Astrocyte (in vitro differentiated cells and primary cell): ENCODE measurements around the gene CAMKMT. TPM values are rescaled to one million over a fixed set of nuclear protein-coding genes. Genes with fewer than 3 reads are reported as not detected.

Experiments used
- DNase-seq: peaks from one replicate; pipeline ENCODE4 v3.0.0-alpha.2; 2010; ENCODE audit warnings: low read depth
- FAIRE-seq: peaks from 2 replicates; lab custom pipeline; 2011; peaks lifted over from hg19 to GRCh38; lab: Jason Lieb, UNC
- H2AFZ ChIP-seq: 2 replicates; pipeline ENCODE4 v1.6.0; 2012; ENCODE audit warnings: low read depth, low read length, inconsistent platforms
- H3K27ac ChIP-seq: 2 replicates; pipeline ENCODE4 v1.5.1; 2011; ENCODE audit warnings: low read depth, low read length, inconsistent platforms
- H3K27me3 ChIP-seq: 2 replicates; pipeline ENCODE4 v1.6.0; 2011; ENCODE audit warnings: low read length, inconsistent platforms; ENCODE audit not compliant: insufficient read depth
- H3K36me3 ChIP-seq: 2 replicates; pipeline ENCODE4 v1.5.1; 2011; ENCODE audit warnings: low read length, inconsistent platforms; ENCODE audit not compliant: insufficient read depth
- H3K4me1 ChIP-seq: 2 replicates; pipeline ENCODE4 v1.5.1; 2011; ENCODE audit warnings: low read length, inconsistent platforms; ENCODE audit not compliant: insufficient read depth
- H3K4me2 ChIP-seq: 2 replicates; pipeline ENCODE4 v1.6.0; 2012; ENCODE audit warnings: low read length, inconsistent platforms
- H3K4me3 ChIP-seq: 2 replicates; pipeline ENCODE4 v1.5.1; 2011; ENCODE audit warnings: low read depth, mild to moderate bottlenecking, low read length, inconsistent platforms; ENCODE audit not compliant: insufficient read depth
- H3K79me2 ChIP-seq: 2 replicates; pipeline ENCODE4 v1.6.0; 2012; ENCODE audit warnings: mild to moderate bottlenecking, low read length, inconsistent platforms; ENCODE audit not compliant: insufficient read depth
- H3K9ac ChIP-seq: 2 replicates; pipeline ENCODE4 v1.6.0; 2012; ENCODE audit warnings: mild to moderate bottlenecking, low read length, inconsistent platforms
- H3K9me3 ChIP-seq: 2 replicates; pipeline ENCODE4 v1.5.1; 2012; ENCODE audit warnings: low read depth, mild to moderate bottlenecking, low read length, inconsistent platforms; ENCODE audit not compliant: insufficient read depth
- H4K20me1 ChIP-seq: 2 replicates; pipeline ENCODE4 v1.6.0; 2012; ENCODE audit warnings: low read length, inconsistent platforms; ENCODE audit not compliant: insufficient read depth
- H3K27ac Mint-ChIP-seq: one replicate; pipeline ENCODE4 v1.8.0; 2021; ENCODE audit warnings: mild to moderate bottlenecking, mixed read lengths; ENCODE audit not compliant: unreplicated experiment
- H3K27me3 Mint-ChIP-seq: one replicate; pipeline ENCODE4 v1.8.0; 2021; ENCODE audit warnings: low read depth, mixed read lengths; ENCODE audit not compliant: unreplicated experiment
- H3K36me3 Mint-ChIP-seq: one replicate; pipeline ENCODE4 v1.8.0; 2021; ENCODE audit warnings: low read depth, mixed read lengths; ENCODE audit not compliant: unreplicated experiment
- H3K4me1 Mint-ChIP-seq: one replicate; pipeline ENCODE4 v1.8.0; 2021; ENCODE audit warnings: low read depth, mixed read lengths; ENCODE audit not compliant: unreplicated experiment
- H3K4me3 Mint-ChIP-seq: one replicate; pipeline ENCODE4 v1.8.0; 2021; ENCODE audit warnings: mild to moderate bottlenecking, moderate library complexity, mixed read lengths; ENCODE audit not compliant: unreplicated experiment
- H3K9me3 Mint-ChIP-seq: one replicate; pipeline ENCODE4 v1.8.0; 2021; ENCODE audit warnings: mild to moderate bottlenecking, mixed read lengths; ENCODE audit not compliant: unreplicated experiment
- CTCF ChIP-seq: IDR thresholded peaks from 2 replicates; pipeline ENCODE4 v1.5.1; 2011; ENCODE audit warnings: low read depth, mild to moderate bottlenecking, inconsistent platforms, low read length, moderate library complexity; ENCODE audit not compliant: insufficient read depth
- EZH2 ChIP-seq: IDR thresholded peaks from 2 replicates; pipeline ENCODE4 v1.6.1; 2012; ENCODE audit warnings: mild to moderate bottlenecking, low read length, inconsistent platforms; ENCODE audit not compliant: insufficient read depth
- total RNA-seq: library from RNA; stranded (reverse); gene quantifications from 2 replicates; pipeline ENCODE4 v1.2.1, GENCODE V29; 2021

The CAMKMT gene
- total RNA-seq, 1 donor from 2014 or later, result 9.3 TPM

DNA sequence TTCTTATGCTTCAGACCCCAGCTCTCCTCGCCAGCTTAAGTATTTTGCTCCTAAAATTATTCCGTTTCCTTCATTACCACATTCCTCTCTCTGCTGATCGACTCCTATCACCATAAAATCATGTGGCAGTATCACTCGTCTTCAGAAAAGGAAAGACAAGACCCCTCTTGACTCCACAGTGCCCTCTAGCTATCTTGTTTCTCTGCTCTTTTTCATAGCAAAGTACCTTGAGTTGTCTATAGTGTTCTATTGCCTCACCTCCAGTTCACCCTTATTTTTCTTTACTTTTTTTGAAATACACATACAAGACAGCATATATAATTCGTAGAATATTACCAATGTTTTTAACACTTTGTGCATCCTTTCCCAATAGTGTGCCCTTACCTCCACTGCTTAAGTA, 306.6 kb downstream of the CAMKMT start:
- no peak overlapping the region for H3K27ac Mint-ChIP-seq
- FAIRE-seq, result no peak
- H3K9ac ChIP-seq, result no peak overlapping the region
- H4K20me1 ChIP-seq, result no peaks in the 10 kb centered on the region
- no peaks in the 10 kb centered on the region for H3K27me3 ChIP-seq
- H3K9me3 ChIP-seq, result no peaks in the 10 kb centered on the region
- no peak overlapping the region for H3K4me3 Mint-ChIP-seq
- no peaks in the 10 kb centered on the region for H3K79me2 ChIP-seq
- H3K36me3 ChIP-seq, result no peaks in the 10 kb centered on the region
- TF ChIP-seq EZH2 (no peak), CTCF (no peak)
- no peaks in the 10 kb centered on the region for H3K27me3 Mint-ChIP-seq
- H3K4me1 Mint-ChIP-seq, result peaks cover 2% of the 10 kb centered on the region
- H3K4me2 ChIP-seq, result no peak overlapping the region
- no peak overlapping the region for H3K4me3 ChIP-seq
- no peaks in the 10 kb centered on the region for H3K4me1 ChIP-seq
- no peak overlapping the region for H2AFZ ChIP-seq
- H3K27ac ChIP-seq, result no peak overlapping the region
- peaks cover 4% of the 10 kb centered on the region for H3K9me3 Mint-ChIP-seq
- no peak for DNase-seq
- H3K36me3 Mint-ChIP-seq, result no peaks in the 10 kb centered on the region

DNA sequence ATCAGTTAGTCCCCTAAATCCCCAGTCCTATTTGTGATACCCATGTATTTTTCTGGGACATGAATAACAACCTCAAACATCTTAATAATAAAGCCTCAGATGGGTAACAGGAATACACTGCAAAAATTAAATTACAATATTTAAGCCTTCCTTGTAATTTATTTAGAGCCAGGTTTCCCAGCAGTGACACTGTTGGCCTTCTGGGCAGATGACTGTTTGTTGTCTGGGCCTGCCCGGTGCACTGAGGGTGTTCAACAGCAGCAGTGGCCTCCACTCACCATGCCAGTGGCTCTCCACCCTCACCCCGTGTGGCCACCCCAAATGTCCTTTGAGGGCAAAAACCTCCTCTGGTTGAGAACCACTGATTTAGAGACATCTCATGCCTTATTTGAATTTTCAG, 309.5 kb downstream of the CAMKMT start:
- no peak overlapping the region for H2AFZ ChIP-seq
- no peak overlapping the region for H3K27ac ChIP-seq
- no peaks in the 10 kb centered on the region for H3K9me3 ChIP-seq
- no peaks in the 10 kb centered on the region for H3K79me2 ChIP-seq
- Mint-ChIP-seq H3K4me3 (no peak overlapping the region), H3K9me3 (peaks cover 4% of the 10 kb centered on the region), H3K4me1 (no peaks in the 10 kb centered on the region), H3K36me3 (no peaks in the 10 kb centered on the region), H3K27ac (no peak overlapping the region), H3K27me3 (no peaks in the 10 kb centered on the region)
- H3K27me3 ChIP-seq, result no peaks in the 10 kb centered on the region
- TF ChIP-seq EZH2 (no peak), CTCF (no peak)
- H3K9ac ChIP-seq, result no peak overlapping the region
- DNase-seq, result no peak
- no peak for FAIRE-seq
- H3K36me3 ChIP-seq, result no peaks in the 10 kb centered on the region
- H4K20me1 ChIP-seq, result peaks cover 3% of the 10 kb centered on the region
- H3K4me1 ChIP-seq, result no peaks in the 10 kb centered on the region
- H3K4me2 ChIP-seq, result no peak overlapping the region
- H3K4me3 ChIP-seq, result no peak overlapping the region

GRCh38 chr2:44671916-44672315, 310.2 kb downstream of the CAMKMT start:
- Mint-ChIP-seq H3K4me1 (no peaks in the 10 kb centered on the region), H3K36me3 (no peaks in the 10 kb centered on the region), H3K27me3 (no peaks in the 10 kb centered on the region), H3K27ac (no peak overlapping the region), H3K4me3 (no peak overlapping the region), H3K9me3 (peaks cover 4% of the 10 kb centered on the region)
- no peak for FAIRE-seq
- no peaks in the 10 kb centered on the region for H3K27me3 ChIP-seq
- H3K79me2 ChIP-seq, result no peaks in the 10 kb centered on the region
- peaks cover 3% of the 10 kb centered on the region for H4K20me1 ChIP-seq
- TF ChIP-seq EZH2 (no peak), CTCF (no peak)
- no peaks in the 10 kb centered on the region for H3K4me1 ChIP-seq
- H3K9ac ChIP-seq, result no peak overlapping the region
- no peak overlapping the region for H3K4me2 ChIP-seq
- H3K4me3 ChIP-seq, result no peak overlapping the region
- no peak for DNase-seq
- H3K27ac ChIP-seq, result no peak overlapping the region
- no peaks in the 10 kb centered on the region for H3K36me3 ChIP-seq
- H2AFZ ChIP-seq, result no peak overlapping the region
- no peaks in the 10 kb centered on the region for H3K9me3 ChIP-seq
